GM19240 (cell line): ENCODE data around the gene RNASE11.
"Not testable (repeated sequence)": the region's sequence is repeated elsewhere in the genome, so short reads cannot be mapped to it uniquely, and the experiment has no call there.

ENCODE experiments used
- DNase-seq: peaks from one replicate; pipeline ENCODE4 v3.0.0; 2011; ENCODE audit warnings: low spot score; ENCODE audit not compliant: insufficient read length

RNASE11 gene

DNA sequence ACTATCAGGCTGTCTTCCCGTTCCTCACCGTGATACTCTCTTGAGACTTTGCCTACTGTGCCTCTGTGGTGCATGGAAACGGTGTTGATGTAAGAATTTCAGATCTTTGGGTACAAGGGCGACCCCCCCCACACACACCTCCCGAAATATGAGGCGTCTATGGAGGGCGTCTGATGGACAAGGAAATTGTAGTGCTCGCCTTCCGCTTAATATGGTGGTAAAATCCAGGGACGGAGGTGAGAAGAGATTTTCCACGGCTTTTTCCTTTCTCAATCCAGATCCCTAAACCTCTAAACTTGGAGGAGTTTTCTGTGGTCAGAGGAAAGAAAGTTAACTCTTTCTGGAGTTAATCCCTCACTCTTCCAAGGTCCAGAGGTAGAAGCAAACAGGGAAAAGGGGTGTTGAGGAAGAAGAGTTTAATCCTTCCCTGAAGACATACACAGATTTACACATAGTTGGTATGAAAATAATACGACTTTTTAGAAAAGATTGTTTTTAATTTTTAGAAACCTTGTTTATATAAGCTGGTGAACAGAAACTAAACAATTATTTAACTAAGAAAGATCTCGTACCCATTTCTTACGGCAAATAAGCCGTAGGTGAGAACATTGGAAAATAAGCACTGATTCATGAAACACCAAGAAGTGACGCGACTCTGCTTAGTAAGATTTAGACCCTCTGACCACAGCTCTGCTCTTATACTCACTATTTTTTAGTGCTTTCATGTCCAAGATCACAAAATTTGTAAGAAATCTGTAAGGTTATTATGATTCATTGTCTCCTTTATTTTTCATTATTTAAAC is 26.4 kb upstream of the RNASE11 start:
- DNase-seq: no peak

DNA sequence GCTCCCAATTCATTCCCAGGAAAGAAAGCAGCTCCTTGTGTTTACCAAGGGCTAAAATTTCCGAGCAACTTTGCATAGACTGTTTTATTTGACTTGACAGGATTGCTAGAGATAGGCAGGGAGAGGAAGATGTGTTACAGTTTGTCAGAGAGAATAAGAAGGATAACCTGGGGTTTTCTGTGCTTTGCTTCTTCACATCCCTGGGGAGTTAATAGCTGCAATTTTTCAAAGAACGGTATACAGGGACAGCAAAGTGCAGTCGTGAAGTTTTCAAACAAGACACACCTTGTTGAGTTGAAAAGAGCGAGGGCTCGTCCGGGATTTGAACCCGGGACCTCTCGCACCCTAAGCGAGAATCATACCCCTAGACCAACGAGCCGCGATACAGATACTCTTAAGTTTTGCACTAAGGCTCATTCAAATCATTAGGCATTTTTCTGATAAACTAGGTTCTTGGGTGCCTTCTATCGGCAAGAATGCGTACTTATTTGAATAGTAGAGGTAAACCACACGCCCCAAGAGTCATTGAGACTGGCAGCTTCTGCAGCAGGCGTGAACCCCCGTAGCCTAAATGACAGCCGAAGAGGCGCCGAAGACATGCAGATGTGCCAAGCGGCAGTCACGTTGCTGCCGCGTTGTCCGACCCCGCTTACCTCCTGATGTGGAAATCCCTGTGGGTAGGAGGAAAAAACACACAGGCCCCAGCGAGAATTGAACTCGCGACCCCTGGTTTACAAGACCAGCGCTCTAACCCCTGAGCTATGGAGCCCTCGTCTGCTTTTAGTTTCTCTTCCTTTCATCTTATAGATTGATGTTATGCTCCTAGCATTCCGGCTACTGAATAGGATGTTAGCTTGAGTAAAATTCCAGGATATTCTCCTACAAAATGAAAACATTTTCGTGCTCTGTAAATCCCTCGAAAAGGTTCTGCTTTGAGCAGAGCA is 25.6 kb upstream of the RNASE11 start:
- no peak for DNase-seq

DNA sequence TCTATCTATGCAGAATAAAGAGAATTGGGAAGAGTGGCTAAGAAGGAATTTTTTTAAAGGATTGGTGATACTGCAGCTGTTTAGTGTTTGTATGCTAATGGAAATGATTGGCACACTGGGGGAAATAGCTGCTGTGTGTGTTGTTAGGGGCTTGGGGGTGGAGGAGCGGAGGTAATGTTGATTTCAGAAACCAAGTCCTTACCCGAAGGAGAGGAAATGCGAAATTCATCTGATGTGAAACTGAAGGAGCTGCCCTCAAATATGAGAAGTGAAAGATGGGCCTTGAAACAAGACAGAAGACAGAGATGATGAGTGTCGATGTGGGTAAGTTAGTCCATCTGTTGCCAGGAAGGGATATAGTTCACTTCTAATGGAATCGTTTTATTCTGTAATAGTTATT is 24.6 kb upstream of the RNASE11 start:
- no peak for DNase-seq

DNA sequence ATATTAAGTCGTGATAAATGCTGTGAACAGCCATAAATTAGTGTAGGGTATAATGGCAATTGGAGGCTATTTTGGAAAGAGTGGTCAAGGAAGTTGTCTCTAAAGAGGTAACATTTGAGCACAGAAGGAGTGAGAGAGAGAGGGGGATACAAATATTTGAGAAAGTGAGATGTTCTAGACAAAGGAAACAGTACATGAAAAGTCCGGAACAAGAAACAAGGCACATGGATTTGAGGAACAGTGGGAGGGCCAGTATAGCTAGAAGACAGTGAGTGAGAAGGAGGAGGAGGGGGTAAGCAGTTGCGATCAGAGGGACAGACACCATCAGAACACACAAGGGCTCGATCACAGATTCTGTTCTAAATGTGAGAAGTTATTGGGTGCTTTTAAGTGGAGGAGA is 23.5 kb upstream of the RNASE11 start:
- DNase-seq: no peak

DNA sequence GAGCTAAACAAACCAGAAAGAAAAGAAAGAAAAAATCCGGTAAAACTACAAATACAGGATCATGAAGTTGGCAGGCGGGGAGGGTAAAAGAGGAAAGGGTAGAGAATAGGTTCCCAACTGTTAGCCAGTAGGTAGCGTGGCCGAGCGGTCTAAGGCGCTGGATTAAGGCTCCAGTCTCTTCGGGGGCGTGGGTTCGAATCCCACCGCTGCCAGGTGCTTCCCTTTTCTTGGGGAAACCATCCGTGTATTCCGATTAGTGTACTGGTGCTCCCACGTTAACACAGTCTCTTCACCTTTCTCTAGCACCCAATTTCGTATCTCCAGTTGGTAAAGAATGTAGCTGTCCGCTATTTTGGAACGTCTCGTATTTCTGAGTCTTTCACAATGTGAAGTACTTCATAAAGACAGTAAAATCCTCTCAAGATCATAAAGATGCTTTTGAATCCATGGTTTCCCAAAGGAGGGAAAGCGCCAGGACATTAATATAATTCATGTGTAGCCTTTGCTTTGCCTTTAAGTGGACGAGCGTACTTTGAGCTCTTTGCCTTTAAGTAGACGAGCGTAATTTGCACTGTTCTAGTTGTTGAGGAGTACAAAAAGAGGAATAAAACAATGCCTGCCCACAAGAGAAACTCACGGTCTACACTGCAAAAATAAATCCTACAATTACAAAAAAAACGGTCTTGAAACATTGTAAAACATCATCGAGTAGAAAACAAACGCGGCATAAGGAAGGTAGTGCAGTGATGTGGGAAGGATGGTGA is 22.4 kb upstream of the RNASE11 start:
- no peak for DNase-seq

DNA sequence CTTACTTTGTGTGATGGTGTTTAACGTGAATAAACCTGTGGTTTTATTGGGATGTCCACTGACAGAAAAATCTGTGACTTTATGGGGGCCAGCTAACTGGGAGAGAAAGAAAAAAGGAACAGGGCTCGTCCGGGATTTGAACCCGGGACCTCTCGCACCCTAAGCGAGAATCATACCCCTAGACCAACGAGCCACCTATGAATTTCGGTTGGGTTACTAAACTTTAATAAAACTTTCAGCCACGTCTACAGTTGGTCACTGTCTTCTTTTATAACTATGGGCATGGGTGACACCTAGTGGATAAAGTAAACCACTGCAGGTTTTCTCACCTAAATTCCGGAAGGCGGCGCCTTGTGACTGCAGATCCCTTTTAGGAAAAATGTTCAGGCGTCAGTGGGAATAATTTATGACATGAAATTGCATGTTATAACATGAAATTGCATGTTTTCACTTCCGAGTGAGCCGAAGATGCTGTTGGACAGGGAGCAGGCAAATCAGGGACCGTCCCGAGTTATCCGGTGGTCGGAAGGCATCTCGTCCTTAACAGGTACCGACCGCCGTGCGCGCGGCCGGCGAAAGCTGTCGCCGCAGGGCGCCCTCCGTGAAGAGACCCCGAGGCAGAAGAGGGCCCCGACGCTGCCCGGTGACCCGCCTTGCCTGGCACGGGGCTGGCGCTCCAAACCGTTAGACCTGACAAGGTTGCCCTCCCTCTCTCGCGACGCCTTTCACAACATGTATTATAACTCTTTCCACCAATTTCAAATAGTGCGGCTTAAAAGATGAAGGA is 21.6 kb upstream of the RNASE11 start:
- no peak for DNase-seq

DNA sequence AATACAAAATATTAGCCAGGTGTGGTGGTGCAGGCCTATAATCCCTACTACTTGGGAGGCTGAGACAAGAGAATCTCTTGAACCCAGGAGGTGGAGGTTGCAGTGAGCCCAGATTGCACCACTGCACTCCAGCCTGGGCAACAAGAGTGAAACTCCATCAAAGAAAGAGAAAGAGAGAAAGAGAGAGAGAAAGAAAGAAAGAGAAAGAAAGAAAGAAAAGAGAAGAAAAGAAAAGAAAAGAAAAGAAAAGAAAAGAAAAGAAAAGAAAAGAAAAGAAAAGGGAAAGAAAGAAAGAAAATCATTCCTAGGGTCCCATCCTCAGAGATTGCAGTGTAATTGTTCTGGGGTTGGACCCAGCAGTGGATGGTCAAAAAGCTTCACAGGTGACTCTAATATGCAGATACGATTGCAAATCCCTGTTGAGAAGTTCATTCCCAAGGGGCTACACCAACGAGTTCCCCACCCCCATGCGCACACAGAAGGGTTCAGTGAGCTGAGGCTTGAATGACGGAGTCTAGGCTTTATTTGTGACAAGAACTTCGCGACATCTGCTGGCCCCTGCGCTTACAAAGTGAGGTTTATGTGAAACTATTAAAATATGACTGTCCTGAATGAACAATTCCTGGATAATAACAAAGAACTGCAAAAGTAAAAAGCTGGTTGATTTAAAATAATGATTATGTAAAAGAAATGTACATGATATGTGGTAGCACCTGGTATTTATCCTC is 20.7 kb upstream of the RNASE11 start:
- DNase-seq: no peak

DNA sequence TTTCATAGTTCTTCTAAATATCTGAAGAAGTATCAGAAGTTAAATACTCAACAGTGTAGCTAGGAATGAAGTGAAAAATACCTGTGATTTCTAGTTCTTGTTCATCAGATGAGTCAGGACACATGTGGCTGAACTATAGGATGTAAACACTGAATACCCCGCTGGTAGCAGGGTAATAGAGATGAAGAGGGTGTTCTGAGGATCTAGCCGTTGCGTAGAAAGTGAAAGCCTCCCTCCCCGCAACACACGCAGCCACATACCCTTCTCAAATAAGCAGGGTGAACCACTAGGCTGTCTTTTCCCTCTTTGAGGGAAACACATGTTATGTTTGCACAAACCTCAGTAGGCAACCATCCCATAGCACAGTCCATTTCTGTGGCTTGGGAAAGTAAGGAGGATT is 19.8 kb upstream of the RNASE11 start:
- DNase-seq: no peak

DNA sequence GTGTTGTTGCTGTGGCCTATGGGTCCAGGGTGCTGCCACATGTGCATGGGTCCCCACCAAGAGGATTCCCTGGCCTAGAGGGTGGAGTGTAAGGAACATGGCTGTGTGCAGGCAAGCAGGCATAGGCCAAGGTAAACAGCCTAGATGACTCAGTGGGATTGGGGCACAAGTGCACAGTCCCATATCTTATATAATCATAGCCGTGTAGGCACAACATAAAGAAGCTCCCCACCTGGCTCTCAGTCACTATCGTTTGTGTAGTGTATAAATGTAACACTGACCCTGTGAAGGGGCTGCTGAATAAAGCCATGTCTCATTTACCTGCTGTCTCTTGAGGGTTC is 19.1 kb upstream of the RNASE11 start:
- no peak for DNase-seq

DNA sequence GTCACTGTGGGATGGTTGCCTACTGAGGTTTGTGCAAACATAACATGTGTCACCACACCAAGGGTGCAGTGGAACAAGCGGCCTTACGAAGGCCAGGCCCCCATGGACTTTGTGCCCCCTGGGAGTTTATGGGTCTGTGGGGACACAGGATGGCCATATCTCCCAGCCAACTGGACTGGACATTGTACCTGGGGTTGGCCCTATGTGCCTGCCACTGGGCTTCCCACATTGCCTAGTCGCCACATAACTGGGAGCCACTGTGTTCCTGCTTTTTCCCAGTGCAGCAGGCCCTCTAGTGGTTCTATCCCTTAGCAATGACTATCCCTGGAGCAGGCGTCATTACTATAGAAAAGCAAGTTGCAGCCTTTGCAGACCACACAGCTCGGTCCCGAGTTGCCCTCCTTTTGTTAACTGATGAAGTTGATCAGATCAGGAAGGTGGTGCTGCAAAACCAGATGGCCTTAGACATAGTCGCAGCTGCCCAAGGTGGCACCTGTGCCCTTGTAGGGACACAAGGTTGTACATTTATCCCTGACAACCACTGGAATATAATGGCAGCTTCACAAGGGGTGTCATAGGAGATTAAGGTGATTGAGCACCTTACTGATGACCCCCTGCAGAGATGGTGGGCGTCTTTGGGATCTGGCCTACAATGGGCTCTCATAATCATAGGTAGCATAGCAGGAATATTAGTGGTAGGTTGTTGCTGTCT is 18.5 kb upstream of the RNASE11 start:
- no peak for DNase-seq

DNA sequence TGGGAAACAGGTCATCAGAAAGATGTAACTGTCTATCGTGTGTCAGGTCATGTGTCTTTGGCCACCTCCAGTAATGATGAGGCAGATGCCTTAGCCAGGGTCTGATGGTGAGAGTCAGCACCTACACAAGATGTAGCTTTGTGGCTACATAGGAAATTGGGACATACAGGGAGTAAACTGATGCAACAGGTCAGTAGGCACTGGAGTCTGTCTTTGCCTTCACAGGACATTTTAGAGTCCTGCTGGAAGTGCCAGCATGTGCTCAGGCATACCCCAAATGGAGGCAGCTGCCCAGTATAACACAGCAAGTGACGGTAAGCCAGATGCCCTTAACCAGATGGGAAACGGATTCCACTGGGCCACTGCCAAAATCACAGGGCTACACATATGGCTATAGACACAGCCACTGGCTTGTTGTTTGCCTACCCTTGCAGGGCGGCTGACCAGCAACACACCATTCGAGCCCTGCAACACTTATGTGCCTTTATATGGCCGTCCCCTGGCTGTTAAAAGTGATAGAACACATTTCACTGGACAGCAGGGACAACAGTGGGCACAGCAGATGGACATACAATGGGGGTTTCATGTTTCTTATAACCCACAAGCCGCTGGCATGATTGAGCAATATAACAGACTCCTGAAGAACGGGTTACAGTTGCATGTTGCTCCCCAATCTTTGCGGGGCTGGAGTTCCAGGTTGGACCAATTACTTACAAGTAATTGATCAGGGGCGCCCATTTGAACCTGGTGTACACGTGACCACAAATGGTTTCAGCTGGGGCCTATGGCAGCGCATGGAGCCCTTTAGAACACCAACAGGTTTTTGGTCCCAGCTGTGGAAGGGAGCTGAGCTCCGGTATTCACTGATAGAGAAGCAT is 16.3 kb upstream of the RNASE11 start:
- DNase-seq: no peak

DNA sequence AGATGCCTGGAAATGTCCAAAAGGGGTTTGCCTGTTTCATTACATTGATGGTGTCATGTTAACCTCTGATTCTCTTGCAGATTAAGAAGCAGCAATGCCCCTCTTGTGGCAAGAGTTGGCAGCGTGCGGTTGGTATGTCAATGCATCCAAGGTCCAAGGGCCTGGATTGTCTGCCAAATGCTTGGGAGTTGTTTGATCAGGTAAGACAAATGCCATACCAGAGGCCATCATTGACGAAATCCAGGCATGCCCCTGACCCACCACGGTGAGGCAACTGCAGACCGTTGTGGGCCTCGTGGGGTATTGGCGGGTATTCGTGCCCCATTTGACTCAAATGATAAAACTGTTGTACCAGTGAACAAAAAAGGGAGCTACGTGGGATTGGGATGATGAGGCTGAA is 14.8 kb upstream of the RNASE11 start:
- no peak for DNase-seq

DNA sequence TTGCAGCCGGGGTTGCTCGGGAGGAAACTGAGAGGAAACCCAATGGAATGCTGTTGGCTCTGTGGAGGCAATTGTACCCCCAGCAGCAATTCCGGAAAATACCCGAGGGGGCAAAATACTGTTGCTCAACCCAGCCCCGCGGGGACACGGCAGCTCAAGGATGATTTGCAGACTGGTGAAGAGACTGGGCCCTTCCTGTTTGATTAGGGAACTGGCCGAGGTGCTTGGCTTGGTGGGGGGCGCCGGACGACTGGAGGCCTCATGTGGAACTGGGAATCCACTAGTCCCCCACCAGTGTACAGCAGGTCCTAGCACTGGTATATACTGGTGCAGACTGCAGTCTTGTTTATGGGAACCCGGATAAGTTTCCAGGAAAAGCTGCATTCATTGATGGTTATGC is 13.7 kb upstream of the RNASE11 start:
- DNase-seq: no peak

DNA sequence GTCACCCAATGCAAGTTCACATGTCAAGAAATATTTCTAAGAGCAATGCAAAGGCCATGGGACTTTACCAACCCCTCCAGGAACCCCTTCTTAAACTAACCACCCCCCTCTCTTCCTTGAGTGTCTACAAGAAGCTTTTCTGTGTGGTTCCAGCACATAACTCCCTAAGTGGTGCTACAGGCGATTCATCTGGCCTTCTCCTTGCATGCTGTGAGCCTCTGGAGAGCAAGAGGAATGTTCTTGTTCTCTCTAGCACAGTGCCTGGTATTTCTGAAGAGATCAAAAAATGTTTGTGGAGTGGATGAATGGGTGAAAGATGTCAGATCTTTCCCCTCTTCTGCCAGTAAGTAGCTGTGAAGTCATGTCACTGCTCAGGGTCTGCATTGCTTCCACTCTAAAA is 9.3 kb upstream of the RNASE11 start:
- no peak for DNase-seq

DNA sequence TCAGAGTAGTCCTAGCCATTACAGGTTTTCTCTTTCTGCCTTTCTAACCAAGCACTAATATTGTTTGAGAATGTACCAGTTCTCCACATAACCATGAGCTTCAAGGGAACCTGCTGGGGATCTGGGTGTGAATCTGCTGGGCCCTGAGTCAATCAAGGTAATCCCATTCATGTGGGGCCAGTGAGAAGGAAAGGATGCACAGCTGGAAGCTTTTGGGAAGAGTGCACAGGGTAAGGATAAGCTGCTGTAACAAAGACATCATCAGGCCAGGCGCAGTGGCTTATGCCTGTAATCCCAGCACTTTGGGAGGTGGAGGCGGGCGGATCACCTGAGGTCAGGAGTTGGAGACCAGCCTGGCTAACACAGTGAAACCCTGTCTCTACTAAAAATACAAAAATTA is 7.9 kb upstream of the RNASE11 start:
- not testable (repeated sequence) for DNase-seq

DNA sequence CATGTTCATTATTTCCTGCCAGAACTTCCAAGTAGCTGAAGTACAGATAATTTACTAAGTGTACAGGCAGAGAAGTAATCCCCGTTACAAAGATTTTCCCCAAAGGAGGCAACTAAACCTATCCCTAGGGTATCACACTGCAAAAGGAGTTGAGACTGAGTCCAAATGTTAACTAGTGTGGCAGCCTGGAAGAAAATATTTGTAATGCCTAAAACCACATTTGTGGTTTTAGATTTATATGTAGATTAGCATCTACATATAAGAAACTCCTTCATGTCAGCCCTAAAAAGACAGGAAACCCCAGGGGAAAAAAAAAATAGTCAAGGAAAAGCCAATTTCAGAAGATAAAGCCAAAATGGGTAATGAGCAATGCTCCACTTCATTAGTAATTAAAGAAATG is 4.8 kb upstream of the RNASE11 start:
- DNase-seq: no peak

DNA sequence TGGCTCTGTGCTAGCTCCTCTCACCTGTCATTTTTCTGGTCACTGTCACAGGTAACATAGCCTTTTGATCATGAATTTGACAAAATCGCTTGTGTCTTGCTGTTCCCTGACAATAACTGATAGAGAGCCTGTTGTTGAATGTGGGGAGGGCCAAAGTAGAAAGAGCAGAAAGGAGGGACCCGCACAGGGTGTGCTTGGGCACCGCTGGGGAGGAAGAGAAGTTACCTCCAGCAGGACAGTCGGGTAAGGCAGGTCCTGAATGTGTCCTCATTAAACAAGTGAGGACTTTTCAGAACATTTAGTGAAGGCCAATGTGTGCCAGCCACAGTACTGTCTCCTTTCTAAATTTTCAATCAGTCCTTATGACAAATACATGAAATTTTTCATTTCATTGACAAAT is 3.4 kb upstream of the RNASE11 start, which contains the start of gene RNASE12:
RNASE12 (minus strand) TSS at position 142 of the 400 bp plus-strand sequence. CDS start 653 bp downstream, outside the sequence.
- no peak for DNase-seq

DNA sequence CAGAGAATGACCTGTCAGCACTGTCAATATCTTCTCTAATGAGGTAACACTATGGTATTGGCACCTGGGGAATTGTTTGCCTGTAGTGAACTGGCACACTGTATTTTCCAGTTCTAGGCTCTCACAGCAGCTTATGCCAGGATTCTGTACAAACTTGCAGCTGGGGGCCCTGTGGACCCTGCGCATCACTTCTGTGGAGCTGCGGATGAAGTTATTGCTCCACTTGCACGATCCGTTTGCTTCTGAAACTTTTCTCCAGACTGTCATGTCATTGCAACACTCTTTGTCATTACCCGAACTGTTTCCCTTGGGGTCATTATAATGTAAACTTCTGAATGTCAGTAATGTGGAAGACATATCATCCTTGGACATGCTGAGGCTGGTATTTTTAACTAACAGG is 3.9 kb downstream of the RNASE11 start:
- no peak for DNase-seq

DNA sequence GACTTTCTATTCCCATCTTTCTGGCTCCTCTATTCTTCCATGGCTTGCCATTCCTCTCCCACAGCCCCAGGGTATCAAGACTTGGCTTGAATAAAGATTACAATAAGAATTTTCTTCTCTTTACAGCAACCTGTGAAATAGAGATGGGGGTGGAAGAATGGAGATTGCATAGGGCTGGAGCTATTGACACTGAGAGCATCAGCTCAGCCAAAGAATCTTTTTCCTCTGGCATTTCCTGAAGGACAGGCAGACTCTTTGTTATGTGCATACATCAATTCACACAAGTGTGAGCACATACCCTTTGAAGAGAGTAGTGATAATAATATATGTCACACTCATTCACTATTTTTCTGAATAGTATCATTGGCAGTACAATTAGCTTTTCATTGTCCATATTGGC is 4.7 kb downstream of the RNASE11 start:
- DNase-seq: no peak
